HG03060 (cell line): ENCODE data around the gene TMX4.
A peak's percentile ranks its signal among the peaks of the same experiment; 100 is the strongest.
"Not testable (repeated sequence)": the region's sequence is repeated elsewhere in the genome, so short reads cannot be mapped to it uniquely, and the experiment has no call there.

ENCODE experiments used
- ATAC-seq: cut with Tn5 transposase; IDR thresholded peaks from one replicate; pipeline ENCODE4 v1.9.1; 2021; ENCODE audit warnings: low read depth, moderate number of reproducible peaks; ENCODE audit not compliant: unreplicated experiment

Gene TMX4, protein sequence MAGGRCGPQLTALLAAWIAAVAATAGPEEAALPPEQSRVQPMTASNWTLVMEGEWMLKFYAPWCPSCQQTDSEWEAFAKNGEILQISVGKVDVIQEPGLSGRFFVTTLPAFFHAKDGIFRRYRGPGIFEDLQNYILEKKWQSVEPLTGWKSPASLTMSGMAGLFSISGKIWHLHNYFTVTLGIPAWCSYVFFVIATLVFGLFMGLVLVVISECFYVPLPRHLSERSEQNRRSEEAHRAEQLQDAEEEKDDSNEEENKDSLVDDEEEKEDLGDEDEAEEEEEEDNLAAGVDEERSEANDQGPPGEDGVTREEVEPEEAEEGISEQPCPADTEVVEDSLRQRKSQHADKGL

DNA sequence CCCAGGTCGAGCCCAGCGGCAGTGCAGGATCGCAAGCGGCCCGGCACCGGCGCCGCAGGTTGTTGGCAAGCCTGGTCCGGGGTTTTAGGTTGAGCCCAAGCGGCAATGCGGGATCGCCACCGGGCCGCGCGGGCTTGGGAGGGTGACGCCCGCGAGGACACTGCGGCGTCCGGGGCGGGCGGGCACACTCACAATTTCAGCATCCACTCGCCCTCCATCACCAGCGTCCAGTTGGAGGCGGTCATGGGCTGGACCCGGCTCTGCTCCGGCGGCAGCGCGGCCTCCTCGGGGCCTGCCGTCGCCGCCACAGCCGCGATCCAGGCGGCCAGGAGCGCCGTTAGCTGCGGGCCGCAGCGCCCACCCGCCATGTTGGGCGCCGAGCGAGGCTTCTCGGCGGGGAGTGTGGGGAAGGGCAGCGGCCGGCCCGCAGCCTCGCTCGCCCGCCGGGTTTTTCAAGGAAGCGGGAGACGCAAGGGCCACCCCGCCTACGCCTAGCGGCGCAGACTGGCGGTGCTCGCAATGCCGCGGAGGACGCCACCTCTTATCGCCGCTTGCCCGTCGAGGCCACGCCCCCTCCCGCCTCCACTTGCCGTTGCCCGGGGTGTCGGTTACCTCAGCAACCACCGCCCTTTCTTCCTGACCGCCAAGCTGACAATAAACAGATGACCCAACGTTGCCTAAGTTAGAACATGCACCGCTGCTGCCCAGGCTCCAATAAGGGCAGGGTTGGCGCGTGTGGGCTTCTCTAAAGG lies at the start of gene TMX4:
TMX4 (minus strand) TSS at position 516 of the 752 bp plus-strand sequence; CDS start at position 368, 148 bp downstream.
- peak; percentile 67 for ATAC-seq

DNA sequence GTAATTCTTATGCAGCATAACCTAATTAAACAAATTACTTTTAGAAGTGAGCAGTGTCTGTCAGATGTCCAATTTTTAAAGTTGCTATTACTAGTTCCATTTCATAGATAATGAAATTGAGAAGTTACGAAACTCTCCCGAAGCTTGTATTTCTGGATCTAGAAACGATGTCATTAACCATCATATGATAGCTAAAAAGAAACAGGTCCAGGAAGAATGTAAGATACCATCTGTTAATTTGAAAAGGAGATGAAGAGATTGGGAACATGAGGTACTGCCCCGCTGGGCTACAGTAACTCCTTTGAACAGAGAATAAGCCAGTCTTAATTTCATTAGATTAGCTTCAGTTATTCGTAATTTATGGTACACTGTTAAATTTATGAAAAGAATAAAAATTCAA lies 47.5 kb upstream of the TMX4 start:
- ATAC-seq = no peak

DNA sequence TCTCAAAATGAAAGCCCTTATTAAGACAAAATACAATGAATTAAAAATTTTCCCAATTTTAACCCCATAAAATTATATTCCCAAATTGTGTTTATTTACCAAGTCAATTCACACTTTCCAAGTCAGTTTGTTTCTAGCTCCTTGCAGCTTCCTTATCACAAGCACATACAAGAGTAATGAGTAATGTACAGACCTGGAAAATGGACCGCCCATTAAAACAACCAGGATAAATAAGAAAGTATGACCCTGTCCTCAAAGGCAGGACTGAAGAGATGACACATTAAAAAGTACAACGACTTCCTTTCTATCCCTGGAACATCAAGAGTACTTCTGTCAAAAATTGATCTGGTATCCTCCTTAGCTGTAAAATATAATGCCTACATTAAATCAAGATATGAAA lies 47.1 kb upstream of the TMX4 start:
- no peak for ATAC-seq

DNA sequence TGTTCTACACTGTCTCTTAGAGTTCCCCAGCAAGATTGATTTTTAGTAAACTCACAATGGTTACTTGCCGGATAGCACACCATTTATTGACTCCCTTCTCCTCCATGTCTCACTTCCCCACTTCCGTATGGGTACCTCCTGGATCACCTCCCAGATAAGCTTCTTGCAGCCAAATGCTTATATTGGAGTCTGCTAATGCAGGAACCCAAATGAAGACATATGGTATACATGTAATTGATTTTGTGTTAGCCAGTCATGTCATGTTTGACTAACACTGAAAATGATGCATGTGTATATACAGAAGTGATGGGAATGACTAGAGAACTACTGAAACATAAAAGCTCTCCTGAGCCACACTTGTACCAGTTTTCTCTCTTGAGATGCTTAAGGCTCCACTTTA lies 46.1 kb upstream of the TMX4 start:
- ATAC-seq = no peak

DNA sequence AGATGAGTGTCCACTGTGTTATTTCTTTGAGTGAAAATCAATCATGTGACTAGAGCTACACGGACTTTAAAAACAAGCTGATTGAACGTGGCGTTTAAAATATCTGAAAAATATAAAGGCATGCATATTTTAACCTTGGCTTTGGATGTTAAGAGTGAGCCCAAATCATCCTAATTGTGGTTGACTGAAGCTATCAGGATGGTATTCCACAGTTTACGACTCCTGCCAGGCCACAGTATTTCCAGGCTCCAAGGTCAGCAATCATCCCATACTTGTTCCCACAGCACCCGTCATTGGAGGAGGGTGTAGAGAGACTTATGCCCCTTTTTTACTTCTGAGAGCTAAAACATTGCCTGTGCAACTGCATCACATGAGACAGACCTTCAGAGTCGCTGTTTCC lies 43.2 kb upstream of the TMX4 start:
- ATAC-seq = no peak

DNA sequence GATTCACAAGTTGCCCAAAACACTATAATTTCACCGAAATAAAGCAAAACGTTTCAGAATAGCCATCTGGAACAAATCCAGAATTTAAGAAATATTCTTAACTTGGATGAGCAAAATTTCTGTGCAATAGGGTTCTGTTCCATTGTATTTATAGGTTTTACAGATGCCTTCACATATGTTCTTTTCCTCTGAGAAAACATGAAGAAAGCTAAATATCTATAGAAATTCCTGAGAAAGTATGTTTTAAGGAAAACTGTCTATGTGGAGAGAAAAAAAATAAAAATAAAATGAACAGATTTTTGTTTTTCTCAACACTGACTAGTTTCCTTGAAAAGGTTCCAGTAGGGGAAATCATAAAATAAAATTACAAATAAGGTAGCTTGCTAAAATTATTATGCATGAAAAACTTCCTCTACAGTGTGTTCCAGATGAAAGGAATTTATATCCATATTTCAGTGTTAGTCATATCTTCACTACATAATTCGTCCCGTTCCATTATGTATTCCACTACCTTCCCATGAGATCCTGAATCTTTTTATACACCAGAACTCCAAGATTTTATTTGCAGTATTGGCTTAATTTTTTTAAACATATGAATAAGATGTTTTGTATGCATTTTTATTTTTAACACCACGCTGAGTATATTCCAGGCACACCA lies 42.4 kb upstream of the TMX4 start:
- ATAC-seq = no peak

DNA sequence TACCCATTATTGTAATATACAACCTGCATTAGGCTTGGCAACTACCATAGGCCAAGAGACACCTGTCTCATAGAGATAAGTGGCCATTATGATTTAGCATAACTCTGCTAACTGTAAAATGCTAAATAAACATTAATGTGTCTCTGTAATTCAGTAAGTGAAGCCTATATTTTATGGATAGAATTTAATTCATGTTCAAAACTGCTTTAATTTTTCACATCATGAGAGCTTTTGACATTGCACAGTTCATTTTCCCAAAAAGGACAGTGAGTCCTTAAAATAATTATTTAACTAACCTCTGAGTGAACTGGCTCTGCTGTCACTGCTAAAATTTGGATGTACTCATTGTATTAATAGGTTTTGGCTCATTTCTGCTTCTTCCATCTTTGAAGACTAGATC lies 41.4 kb upstream of the TMX4 start:
- no peak for ATAC-seq

DNA sequence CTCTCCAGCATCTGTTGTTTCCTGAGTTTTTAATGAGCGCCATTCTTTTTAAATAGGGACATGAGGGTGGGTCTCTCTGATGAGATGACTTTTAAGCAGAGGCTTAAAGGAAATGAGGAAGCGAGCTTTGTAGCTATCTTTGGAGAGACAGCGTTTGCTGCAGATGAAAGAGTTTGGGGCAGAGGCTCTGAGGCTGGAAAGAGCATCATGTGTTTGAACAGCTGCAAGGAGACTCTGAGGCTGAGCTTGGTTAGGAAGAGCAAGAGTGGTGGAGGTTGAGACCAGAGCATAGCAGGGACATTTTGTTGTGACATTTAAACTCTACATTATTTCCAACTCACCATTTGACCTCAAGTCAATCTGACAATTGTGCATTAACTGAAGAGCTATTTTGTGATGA lies 38.3 kb upstream of the TMX4 start:
- ATAC-seq = no peak

DNA sequence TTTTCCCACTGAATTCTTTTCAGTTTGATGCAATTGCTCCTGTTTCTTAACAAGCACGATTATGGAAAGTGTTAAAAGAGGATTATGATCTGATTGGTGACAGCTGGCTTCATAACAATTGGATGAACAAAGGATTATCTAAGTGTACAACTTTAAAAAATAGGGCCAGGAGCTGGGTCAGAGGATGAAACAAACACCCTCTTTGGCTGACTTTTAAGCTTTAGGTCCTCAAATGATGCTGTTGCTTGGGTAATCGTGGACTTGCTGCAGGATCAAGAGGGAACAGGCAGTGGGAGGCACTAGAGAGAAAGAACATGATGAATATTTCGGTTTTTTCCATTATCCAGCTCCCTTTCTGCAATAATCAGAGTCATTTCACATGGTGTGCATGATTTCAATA lies 35.5 kb upstream of the TMX4 start:
- no peak for ATAC-seq

DNA sequence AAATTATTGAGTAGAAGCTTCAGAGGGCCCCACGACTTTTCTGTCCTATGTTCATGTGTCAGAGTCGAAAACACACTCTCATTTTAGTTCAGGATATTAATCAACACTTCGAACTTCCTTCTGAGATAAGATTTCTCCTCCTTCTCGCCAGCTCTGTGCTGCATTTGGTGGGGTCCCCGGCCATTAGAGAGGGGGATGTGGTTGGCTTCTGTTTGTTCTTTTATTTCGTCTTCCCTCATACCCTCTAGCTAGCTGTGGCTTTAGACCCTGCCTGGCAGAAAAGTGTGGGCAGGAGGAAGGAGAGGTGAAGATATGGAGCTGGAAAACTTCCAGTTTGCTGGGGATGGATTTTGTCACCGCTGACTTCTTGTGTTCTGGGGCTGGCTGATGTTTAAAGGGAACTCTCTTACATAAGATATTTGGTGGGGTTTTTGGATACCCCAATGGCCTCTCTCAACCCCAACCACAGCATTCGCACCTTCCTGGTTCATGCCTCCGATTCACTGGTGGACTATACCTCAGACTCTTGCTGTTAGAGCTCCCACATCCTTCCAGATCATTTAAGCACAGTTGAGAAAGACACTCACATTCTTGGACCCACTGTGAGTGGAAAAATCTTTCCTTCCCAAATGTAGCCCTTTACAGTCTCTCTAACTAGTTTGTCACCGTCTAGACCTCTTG lies 30.7 kb upstream of the TMX4 start:
- ATAC-seq = no peak

DNA sequence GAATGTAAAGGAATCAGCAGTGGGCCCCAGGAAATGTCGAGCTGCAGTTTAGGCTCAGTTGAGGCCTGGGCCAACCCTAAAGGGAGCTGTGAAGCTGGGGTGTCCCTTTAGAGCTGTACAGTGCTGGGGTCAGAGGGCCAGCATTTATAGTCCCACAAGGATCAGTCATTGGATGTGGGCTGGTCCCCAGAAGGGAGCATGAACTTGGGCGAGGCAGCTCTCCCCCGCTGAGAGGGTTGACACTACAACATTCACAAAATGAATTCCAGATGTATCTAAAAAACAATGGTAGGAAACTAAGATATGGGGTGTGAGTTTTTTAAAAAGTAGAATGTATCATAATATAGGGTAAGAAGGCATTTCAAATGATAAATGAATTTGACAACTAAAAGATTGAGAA lies 29.7 kb upstream of the TMX4 start:
- ATAC-seq = no peak

DNA sequence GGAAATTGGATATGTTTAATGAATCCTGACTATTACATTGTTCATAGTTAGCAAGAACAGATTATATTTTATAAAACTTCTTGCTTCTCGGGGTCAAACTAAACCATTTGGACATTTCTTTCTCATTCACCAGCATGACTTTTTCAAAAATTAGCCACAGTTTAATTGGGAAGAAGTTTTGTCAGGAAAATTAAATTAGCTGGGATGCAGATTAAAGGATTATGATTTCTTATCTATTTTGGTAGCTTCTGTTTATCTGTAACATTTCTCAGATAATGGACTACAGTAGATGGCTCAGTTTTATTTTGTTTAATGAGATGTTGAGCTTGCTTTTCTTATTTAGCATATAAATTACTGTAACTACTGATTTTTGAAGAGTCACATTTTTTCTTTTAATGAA lies 26.4 kb upstream of the TMX4 start:
- ATAC-seq = no peak

DNA sequence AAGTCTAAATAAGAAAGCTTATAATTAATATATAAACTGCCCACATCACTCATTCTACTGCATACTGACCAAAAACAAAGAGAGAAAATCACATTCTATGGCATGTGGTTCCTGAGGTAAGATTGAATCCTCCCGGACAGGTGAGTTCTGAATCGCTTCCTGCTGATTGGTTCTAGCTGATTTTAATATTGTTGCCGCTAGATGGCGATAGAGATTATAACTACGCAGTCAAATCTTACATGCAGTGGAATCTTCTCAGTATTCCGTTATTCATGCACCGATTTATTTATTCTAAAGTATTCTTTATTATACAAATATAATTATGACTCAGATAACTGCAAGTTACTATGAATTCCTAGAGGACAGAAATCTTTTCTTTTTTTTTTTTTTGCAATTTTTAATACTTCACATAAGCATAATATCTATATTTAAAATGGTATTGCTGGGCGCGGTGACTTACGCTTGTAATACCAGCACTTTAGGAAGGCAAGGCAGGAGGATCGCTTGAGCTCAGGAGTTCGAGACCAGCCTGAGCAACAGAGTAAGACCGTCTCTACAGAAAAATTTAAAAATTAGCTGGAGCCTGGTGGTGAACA lies 24.2 kb upstream of the TMX4 start:
- peak; percentile 77 for ATAC-seq

DNA sequence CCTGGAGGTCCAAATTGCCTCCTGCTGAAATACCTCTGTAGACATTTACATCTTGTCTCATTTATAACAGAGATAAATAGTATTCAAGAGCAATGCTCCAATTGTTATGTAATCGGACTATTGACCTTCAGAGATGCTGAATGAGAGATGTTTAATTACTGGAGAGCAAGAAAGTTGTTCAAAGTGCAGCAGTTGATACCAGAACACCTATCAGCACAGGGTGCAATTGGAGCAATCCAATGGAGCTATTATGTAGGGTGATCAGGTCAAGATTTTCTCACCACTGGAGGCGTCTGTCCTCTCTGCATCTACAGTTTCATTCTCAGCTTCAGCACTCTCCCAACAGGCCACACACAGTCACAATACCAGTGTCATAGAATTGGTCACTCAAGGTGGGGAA lies 19.5 kb upstream of the TMX4 start:
- ATAC-seq = no peak

DNA sequence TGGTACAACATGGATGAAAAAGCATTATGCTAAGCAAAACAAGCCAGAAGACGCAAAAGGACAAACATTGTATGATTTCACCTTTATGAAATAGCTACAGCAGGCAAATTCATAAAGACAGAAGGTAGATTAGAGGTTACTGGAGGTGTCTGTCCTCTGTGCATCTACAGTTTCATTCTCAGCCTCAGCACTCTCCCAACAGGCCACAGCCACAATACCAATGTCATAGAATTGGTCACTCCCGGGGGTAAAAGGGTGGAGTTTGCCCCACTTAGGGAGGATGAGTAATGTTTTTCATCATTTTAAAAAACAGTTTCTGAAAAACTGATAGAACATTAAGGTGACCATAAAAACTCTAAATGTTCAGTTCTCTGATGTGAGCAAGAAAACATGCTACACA lies 17.2 kb upstream of the TMX4 start:
- no peak for ATAC-seq

DNA sequence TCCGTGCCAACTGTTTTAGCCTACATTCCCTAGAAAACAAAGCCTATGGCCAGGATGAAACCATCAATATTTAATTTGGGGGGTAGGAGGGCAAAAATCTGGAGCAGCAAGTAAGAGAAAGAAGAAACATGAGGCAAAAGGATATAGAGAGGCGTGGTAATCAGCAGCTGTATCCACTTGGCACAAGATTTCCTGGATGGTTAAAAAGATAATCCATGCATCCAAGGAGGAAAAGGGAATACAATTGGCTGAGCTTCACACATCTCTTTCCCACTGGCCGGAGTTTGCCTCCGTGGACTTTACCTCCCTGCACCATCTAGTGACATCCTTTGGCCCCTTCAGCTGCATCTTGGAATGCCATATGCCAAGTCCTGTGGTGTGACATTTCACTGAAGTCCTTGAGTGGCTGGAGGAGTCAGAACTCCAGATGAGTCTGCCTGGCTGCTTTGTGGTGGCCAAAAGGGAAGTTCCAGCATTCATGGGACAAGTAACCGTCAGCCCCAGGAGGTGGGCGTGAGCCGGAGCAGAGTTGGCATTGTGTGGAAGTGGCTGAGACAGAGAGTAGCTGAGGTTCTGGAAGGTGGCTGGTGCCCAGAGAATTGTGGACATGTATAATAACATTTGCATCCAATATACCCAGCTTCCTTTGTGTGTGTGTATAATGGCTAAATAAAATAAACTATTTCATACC lies 13.7 kb upstream of the TMX4 start:
- ATAC-seq = no peak

DNA sequence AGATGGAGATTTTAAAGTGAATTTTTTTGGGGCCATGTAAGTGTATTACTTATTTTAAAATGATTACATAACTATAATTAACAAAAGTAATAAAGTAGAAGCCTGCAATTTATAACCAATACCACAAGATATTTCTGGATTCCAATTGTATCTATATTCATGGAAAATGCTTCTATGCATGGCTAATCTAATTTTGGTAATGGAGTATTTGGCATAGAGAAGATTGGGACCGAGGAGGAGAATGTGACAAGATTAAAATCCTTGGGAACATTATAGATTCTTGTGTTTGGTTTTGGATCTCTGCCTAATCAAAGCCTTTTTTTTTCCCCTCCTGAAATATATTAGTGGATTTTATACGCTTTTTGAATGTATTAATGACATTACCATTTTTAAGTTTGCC lies 12.9 kb upstream of the TMX4 start:
- ATAC-seq = no peak

DNA sequence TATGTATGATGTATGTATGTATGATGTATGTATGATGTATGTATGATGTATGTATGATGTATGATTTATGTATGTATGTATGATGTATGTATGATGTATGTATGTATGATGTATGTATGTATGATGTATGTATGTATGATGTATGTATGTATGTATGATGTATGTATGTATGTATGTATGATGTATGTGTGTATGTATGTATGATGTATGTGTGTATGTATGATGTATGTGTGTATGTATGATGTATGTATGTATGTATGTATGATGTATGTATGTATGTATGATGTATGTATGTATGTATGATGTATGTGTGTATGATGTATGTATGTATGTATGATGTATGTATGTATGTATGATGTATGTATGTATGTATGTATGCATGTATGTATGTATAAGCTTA lies 12.0 kb upstream of the TMX4 start:
- ATAC-seq = not testable (repeated sequence)

DNA sequence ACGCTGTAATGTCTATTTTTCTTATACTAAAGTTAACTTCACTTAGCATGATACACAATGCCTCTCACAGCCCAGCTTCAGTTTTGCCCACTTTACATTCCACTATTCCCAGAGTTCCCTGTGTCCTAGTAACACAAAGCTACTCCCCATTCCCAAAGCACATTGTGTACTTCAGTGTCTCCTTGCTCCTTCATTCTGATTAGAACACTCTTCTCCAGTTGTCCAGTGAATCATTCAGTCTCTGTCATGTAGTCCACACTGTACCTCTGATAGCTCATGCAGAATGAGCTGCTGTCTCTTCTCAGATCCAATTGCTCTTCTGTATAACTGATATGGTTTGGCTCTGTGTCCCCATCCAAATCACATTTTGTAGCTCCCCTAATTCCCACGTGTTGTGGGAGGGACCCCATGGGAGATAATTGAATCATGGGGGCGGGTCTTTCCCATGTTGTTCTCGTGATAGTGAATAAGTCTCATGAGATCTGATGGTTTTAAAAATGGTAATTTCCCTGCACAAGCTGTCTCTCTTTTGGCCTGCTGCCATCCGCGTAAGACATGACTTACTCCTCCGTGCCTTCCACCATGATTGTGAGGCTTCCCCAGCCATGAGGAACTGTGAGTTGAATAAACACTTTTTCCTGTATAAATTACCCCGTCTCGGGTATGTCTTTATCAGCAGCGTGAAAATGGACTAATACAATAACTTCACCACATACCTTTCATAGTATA lies 2.1 kb upstream of the TMX4 start:
- ATAC-seq = no peak
